Esophagus squamous epithelium (tissue), 4 donors: ENCODE results near the gene AQP12B.

Experiments used
- POLR2A ChIP-seq, 4 donors: fragments of 450-650 bp; IDR thresholded peaks; one replicate each; pipeline ENCODE4 v1.6.1; 2017; ENCODE audit warnings: antibody characterized with exemption in 4 of 4, mild to moderate bottlenecking in 4 of 4, moderate library complexity in 3 of 4
- TF ChIP-seq, protein P1 (sequence below), 6 experiments: fragments of 450-650 bp in 4 of 6; fragments of 200-600 bp in 2 of 6; sonication (generic) in 2 of 6; IDR thresholded peaks; one replicate each; pipeline ENCODE4 v1.5.1; 2016 to 2019; ENCODE audit warnings: antibody characterized with exemption in 6 of 6, mild to moderate bottlenecking in 4 of 6, moderate library complexity in 4 of 6

DNA sequence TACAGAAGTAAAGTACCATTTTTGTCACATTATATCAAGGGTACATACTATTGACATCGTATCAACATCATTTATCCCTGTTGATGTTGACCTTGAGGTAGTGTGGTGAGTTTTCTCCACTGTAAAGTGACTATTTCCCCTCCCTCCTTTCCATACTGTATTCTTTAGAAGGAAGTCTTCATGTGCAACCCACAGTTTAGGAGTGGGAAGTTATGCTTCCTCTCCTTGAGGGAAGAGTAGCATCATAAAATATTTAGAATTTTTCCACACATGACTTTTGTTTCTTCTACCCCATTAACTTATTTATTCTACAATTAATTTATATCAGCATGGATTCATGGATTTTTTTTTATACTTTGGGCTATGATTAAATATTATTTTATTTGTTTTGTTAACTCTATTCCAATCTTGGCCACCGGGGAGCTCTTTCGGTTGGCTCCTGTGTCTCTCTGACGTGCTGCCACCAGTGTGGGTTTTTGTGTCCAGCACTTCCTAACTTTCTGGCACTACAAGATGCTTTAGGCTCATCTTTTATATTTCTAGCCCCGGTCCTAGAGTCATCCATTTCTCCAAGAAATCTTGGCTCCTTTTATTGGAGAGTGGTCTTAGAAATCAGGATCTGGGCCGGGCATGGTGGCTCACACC lies 19.0 kb downstream of the AQP12B start:
- no peak for TF ChIP-seq POLR2A (IDR thresholded peaks at IDR 0.05)
- TF ChIP-seq, protein P1, sequence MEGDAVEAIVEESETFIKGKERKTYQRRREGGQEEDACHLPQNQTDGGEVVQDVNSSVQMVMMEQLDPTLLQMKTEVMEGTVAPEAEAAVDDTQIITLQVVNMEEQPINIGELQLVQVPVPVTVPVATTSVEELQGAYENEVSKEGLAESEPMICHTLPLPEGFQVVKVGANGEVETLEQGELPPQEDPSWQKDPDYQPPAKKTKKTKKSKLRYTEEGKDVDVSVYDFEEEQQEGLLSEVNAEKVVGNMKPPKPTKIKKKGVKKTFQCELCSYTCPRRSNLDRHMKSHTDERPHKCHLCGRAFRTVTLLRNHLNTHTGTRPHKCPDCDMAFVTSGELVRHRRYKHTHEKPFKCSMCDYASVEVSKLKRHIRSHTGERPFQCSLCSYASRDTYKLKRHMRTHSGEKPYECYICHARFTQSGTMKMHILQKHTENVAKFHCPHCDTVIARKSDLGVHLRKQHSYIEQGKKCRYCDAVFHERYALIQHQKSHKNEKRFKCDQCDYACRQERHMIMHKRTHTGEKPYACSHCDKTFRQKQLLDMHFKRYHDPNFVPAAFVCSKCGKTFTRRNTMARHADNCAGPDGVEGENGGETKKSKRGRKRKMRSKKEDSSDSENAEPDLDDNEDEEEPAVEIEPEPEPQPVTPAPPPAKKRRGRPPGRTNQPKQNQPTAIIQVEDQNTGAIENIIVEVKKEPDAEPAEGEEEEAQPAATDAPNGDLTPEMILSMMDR (IDR thresholded peaks at IDR 0.05), result no peak
